ENCODE results near the gene CDADC1.

The CDADC1 gene

GRCh38 chr13:49247643-49248621, at the start of gene CDADC1:
Gene CDADC1, plus strand, starts transcription at chr13:49247925. Its CDS starts 113 bp downstream, at chr13:49248038.
- FAIRE-seq = peak; percentile 63

GRCh38 chr13:49206641-49207040, 41.1 kb upstream of the CDADC1 start:
- DNase-seq (ENCODE audit: low spot score) = no peak
- FAIRE-seq = no peak

More at GRCh38 chr13:49247643-49248621, at the start of gene CDADC1:
- DNase-seq (ENCODE audit: low spot score) = peak; percentile 70

GRCh38 chr13:49208619-49209018, 39.1 kb upstream of the CDADC1 start:
- DNase-seq (ENCODE audit: low spot score) (no peak), FAIRE-seq (no peak)

GRCh38 chr13:49210114-49210513, 37.6 kb upstream of the CDADC1 start:
- FAIRE-seq = no peak

GRCh38 chr13:49210669-49211068, 37.1 kb upstream of the CDADC1 start:
- DNase-seq (ENCODE audit: low spot score) = no peak
- no peak for FAIRE-seq

More at GRCh38 chr13:49210114-49210513, 37.6 kb upstream of the CDADC1 start:
- DNase-seq (ENCODE audit: low spot score) = no peak

- no peak for DNase-seq (ENCODE audit: low spot score)
- FAIRE-seq = no peak
Observed at GRCh38 chr13:49213539-49213938, 34.2 kb upstream of the CDADC1 start.

- FAIRE-seq = no peak
- DNase-seq (ENCODE audit: low spot score) = no peak
Observed at GRCh38 chr13:49213997-49214916, 33.5 kb upstream of the CDADC1 start.

GRCh38 chr13:49214917-49215376, 32.8 kb upstream of the CDADC1 start:
- FAIRE-seq (no peak), DNase-seq (ENCODE audit: low spot score) (no peak)

- FAIRE-seq = no peak
- no peak for DNase-seq (ENCODE audit: low spot score)
Observed at GRCh38 chr13:49216334-49216733, 31.4 kb upstream of the CDADC1 start.

- DNase-seq (ENCODE audit: low spot score) (no peak), FAIRE-seq (no peak)
Observed at GRCh38 chr13:49217962-49218492, 29.7 kb upstream of the CDADC1 start.

GRCh38 chr13:49218493-49219051, 29.2 kb upstream of the CDADC1 start:
- no peak for FAIRE-seq
- no peak for DNase-seq (ENCODE audit: low spot score)

- FAIRE-seq (no peak), DNase-seq (ENCODE audit: low spot score) (no peak)
Observed at GRCh38 chr13:49219647-49220035, 28.1 kb upstream of the CDADC1 start.

- FAIRE-seq (no peak), DNase-seq (ENCODE audit: low spot score) (no peak)
Observed at GRCh38 chr13:49220036-49220855, 27.5 kb upstream of the CDADC1 start, which contains the start of gene MLNR. Gene MLNR, plus strand, starts transcription at chr13:49220338. Its CDS starts 0 bp downstream, at chr13:49220338.

- FAIRE-seq (no peak), DNase-seq (ENCODE audit: low spot score) (no peak)
Observed at GRCh38 chr13:49220856-49221589, 26.7 kb upstream of the CDADC1 start.

GRCh38 chr13:49221590-49221965, 26.1 kb upstream of the CDADC1 start:
- no peak for FAIRE-seq
- DNase-seq (ENCODE audit: low spot score) = no peak

- FAIRE-seq (no peak), DNase-seq (ENCODE audit: low spot score) (no peak)
Observed at GRCh38 chr13:49225223-49226042, 22.3 kb upstream of the CDADC1 start.

- DNase-seq (ENCODE audit: low spot score) = no peak
- no peak for FAIRE-seq
Observed at GRCh38 chr13:49226613-49227012, 21.1 kb upstream of the CDADC1 start.

GRCh38 chr13:49234741-49235140, 13.0 kb upstream of the CDADC1 start:
- FAIRE-seq (no peak), DNase-seq (ENCODE audit: low spot score) (no peak)

Data from RCC 7860 (cell line).